ENCODE results near the gene APBA2.

APBA2 gene

DNA sequence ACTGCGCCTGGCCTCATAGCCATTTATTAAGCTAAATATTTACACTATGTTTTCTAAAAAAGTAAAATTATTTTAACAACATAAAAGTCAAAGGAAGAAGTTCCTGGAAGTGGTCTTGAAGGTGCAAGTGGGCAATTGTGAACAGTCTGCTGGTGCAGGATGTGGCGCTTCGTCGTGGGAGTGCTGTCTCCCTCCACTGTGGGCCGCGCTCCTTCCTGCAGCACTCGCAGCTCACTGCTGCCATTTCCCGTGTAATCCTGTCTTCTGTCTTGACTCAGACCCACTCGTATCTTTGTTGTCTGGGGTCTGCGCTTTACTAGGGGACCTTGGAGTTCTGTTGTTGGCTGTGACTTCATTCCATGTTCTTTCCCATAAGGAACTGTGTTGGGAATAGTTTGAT is 56.3 kb downstream of the APBA2 start:
- ATAC-seq = no peak

DNA sequence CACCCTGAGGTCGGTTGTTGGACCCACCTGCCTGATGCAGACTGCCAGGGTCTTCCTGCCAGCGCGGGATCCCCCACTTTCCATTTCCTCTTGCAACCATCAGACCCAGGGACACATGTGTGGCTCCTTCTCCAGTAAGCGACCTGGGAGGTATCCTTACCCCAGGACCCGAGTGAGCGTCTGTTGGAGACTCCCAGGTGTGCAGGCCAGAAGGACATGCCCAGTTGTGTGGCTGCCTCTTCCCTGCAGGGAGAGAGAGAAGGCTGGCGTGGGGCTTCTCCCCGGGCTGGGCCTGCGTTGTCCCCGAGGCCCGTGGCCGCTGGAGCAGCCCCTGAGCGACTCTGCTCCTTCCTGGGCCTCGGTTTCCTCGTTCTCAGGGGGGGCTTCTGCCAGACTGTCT is 56.8 kb downstream of the APBA2 start:
- no peak for ATAC-seq

DNA sequence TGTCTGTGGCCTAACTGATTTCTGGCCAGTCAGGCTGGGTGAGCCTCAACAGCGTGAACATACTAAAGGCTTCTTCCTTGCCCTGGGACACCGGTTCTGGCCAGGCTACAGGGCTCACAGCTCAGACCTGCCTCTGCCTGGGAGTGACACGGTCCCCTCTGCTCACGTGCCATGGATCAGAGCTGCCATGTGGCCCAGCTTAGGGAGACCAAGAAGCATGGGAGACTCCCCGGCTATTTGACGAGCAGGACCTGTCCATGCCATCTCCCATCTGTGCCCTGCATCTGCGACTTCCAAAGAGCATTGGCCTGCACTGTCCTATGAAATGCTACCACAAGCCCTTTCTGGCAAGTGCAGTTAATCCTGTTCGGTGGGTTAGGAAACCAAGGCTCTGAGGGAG is 57.4 kb downstream of the APBA2 start:
- no peak for ATAC-seq

DNA sequence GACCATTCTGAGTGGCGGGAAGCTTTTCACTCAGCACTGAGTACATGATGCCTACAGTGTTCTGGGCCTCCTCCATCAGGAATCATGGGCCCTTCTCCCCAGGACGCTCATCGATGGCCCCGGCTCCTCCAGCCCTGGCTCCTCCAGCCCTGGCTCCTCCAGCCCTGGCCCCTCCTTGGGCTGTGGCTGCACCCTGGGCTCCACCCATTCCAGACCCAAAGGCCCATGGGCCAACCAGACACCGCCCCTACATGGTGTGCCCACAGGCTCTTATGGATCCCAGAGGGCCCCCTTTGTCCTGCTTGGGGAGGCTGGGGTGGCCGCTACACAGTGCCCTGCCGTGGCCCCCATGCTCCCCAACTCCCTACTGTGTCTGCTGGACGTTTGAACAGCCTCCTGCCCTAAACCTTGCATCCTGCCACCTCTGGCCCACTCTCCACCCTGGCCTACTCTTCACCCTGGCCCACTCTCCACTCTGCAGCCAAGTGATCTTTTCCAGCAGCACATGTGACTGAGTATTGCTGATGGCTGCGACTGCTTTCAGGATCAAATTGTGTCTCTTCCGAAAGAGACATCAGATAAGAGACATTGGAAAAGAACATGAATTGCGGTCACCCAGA is 57.9 kb downstream of the APBA2 start:
- no peak for ATAC-seq

DNA sequence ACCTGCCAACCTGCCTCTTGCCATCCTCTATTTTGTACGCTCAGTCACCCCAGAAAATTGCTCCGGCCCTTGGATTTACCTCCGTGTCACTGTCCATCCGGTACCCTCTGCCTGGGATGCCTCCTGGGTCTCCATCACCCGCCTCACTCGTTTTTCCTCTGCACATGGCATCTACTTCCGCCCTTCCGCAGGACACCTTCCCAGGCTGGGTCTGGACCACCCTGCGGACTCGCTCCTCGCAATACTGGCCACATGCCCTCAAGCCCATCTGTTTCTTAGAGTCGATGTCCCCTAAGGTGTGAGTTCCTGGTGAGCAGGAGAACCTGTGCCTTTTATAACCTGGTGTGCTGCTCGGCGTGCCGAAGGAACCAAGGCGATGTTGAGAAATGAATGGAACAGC is 58.5 kb downstream of the APBA2 start:
- ATAC-seq = no peak

DNA sequence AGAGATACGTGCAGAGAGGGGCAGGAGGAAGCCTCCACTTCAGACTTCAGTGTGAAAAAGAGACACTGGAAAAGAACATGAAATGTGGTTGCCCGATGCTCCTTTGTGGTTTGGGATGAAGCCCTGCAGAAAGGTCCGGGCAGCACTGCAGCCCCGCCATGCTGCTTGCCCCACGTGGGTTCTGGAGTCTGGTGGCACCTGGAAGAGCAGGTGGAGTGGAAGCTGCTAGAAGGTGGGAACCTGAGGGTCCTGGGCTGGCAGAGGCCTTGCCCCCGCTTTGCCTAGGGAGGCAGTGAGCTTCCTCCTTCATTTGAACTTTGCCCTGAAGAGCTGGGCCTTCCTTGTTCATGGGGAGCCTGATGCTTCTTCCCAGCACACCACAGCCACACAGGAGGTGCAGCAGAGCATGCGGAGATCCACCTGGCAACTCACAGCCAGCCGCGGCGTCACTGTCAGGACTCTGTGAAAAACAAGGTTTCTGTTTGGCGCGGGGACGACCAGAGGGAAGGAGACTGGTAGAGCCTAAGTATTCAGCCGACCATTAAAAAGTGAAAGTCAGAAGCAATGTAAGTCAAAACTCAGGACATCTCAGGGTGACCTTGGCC is 59.0 kb downstream of the APBA2 start:
- ATAC-seq = no peak

DNA sequence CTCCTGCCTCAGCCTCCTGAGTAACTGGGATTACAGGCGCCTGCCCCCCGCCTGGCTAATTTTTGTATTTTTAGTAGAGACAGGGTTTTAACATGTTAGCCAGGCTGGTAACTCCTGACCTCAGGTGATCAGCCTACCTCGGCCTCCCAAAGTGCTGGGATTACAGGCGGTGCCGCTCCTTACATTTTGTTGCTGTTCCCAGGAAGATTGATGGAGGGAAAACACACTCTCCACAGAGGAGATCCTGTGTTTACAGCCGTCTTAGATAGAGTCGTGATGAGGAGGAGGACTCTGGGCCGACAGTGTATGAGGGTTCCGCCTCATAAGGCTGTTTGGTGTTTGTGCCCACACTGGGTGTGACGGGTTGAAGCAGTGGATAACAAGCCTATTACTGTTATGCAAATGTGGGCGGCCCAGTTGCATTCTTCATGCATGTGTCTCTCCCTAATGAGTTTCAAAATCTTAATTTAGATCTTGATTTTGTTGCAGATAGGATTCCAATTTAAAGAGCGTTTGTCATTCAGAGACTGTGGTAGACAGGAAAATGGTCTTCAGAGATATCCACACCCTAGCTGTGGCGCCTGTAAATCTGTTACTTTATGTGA is 60.0 kb downstream of the APBA2 start:
- no peak for ATAC-seq

DNA sequence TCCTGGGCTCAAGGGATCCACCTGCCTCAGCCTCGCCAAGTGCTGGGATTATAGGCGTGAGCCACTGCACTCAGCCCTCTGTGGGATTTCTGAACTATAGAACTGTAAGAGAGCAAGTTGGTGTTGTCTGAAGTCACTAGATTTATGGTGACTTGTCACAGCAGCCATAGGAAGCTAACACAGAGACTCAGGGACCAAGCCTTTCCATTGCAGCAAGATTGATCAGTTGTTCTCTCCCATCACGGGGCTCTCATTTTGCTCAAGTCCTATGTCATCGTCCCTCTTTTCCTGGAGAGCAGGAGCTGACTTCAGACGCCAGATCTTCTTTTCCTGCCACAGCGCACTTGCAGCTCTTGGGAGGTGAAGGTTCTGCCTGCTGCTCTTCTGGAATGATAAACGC is 61.0 kb downstream of the APBA2 start:
- ATAC-seq = no peak

DNA sequence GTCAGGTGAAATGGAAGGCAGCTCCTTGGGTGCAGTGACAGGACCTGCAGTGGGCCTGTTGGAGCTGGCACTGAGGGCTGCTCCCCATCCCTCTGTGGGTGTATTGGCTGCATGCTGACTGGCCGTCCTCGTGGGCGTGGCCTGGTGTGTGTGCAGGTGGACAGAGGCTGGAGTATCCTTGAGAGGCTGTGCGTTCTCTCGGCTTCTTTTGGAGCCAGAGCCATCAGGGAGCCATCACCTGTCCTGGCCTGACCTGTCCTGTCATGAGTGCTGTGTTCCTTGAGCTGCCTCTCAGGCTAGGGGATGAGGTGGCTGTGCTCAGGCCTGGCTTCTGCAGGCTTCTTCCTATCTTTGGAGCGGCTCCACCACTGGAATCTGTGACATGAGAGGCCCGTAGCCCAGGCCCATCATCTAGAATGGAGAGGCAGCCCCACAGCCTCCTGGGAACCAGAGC is 61.5 kb downstream of the APBA2 start:
- no peak for ATAC-seq

DNA sequence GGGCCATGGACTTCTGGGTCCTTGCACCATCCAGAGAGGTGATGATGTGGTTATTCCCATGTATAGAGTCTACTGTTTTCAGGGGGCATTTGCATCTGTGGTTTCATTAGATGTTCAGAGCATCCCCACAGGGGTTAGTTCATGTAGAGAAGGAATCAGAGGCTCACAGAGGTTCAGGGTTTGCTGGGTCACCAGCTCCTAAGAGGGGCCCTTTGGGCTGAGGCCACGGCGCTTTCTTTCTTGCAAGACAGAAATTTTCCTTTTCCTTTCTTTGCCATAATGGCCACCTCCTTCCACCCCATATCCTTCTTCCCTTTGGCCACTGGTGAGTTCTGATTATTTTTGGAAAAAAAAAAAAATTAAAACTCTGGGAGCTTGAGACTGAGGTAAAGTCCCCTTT is 62.3 kb downstream of the APBA2 start:
- no peak for ATAC-seq

DNA sequence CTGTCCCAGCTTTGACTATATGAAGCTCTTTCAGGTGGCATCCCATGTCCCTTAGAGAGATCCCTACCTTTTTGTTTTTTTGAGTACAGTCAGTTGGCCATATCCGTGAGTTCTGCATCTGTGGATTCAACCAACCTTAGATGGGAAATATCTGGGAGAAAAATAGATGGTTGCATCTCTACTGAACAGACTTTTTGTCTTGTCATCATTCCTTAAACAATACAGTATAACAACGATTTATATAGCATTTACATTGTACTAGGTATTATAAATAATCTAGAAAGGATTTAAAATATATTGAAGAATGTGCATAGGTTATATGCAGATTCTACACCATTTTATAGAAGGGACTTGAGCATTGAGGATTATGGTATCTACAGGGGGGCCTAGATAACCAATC is 65.1 kb downstream of the APBA2 start:
- ATAC-seq = no peak

DNA sequence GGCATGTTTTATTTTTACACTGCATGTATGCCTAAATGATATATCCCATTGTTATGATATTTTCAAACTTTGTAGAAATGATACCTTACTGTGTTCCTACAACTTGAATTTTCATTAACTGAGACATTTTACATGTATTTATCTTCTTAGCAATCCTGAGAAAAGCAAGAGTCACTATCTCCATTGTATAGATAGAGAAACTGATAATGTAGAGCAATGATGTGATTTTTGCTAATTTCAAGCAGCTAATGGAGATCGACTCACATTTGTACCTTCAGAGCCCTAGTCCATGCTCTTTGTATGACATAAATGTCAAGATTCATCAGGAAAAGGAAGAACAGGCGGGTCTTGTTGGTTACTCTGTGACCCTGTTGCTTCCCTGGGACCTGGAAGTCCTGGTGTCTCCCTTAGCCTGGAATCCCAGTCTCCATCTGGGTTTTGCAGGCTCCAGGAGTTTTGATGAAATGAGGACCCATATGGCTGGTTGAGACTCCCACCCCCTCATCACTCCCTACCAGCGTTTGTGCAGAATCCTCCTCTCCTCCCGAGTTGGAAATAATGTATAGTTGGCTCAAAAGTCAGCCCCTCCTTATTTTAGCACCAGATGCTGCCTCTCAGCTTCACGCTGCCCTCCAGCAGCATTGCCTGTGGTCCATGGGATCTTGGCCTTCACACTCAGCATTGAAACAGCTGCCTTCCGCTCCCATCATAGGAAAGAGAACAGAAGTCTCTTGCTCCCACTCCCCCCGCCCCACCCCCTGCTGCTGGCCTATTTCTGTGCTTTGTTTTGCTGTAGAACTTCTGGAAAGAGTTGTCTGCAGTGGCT is 67.1 kb downstream of the APBA2 start:
- no peak for ATAC-seq

DNA sequence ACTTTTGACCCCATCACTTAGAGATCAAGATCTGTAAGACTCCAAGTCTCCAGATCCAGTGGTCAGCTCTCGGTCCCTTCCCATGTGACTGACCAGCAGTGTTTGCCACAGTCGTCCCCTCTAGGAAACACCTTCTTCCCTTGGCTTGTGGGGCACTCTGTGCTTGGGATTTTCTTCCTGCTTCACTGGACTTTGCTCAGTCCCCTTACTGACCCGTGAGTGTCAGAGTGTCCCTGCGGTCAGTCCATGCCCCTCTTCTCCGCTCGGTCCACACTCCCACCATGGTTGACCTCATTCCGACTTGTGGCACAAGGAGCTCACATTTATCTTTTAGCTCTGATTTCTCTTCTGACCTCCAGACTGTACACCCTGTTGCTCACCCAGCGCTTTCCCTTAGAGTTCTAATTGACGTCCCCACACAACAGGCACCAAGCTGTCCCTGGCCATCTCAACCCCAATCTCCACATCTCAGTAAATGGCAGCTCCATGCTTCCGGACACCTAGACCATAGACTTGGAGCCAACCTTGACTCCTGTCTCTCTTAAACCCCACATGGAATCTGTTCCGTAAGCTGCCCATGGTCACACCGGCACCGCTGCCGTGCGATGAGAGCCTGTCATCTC is 67.9 kb downstream of the APBA2 start:
- ATAC-seq = no peak

DNA sequence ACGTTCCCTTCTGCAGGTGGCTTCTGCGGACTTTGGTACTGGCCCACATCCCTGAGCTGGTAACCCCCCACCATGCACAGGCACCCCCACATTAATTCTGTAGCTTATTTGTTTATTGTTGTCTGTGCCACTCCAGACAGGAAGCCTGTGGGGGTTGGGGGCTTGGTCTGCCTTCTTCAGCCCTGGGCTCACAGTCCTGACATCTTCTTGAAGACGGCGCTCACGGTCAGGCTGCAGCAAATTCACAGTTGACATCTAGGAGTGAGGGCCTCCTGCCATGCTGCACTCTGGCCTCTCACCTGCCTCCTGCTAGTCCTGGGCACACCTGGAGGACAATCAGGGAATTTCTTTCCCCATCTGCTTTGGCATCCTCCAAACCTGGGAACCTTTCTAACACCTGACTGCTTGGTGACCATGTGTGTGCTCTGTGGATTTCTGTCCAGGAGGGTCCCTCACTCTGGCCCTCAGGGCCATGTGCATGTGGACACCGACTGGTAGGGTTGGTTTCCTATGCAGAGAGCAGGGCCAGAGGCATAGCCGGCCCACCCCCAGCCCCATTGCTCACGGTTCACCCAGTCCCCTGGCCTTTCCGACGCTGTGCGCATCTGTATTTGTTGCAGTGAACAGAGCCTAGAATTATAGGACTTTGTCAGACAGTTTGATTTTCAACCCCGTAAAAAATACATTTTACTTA is 68.8 kb downstream of the APBA2 start:
- no peak for ATAC-seq

DNA sequence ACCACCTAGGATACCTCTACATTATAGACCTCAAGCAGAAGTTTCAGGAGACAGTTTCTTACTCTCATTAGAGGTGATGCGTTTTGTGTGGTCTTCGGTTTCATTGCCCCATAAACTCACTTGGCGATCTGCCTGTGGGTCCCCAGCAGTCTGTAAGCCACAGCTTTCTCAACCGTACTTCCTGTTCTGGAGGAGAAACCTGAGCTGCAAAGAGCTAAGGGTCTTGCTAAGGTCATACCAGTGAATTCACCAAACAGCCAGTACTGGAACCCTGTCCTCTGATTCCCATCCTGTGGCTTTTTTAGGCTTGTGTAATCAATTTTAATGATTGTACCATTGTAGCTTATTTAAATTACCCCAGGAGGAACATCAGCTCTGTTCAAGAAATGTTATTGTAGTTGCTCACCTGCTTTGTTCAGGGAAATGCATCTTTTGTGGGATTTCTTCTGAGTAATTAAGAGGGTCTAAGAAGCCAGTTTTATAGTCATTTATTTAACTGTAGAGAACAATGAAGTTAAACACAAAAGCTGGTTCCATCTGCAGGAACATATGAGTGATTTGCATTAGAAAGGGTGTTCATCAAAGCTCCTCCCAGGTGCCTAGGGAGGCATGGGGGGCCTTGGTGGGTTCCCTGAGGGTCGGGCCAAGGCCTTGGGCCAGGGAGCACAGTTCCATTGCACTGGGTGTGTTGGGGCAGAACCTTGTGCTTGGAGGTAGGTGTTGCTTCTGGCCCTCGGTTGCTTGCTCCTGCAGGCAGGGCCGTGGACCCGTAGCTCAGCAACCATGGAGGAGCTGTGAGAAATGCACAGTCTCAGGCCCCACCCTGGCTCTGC is 69.6 kb downstream of the APBA2 start:
- peak; percentile 27 to 37 for ATAC-seq

DNA sequence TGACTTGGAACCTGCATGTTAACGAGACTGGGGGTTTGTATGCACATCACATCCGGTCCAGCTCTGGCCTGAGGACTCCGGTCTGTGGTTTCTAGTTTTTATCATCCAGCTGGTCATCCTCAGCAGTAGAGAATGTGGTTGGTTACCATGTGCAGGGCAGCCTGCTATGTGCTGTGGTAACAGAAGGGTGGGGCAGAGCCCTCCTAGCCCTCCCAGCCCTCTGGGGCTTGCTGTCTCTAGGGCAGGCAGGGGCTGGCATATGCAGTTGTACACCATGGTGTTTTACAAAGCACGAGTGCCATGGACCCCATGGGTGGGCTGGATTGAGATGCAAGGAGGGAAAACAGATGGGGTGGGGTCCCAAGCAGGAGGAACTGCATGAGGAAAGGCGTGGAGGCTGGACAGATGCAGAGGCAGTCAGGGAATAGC is 70.2 kb downstream of the APBA2 start:
- peak in 1 of 2 donors; percentile 24 for ATAC-seq

DNA sequence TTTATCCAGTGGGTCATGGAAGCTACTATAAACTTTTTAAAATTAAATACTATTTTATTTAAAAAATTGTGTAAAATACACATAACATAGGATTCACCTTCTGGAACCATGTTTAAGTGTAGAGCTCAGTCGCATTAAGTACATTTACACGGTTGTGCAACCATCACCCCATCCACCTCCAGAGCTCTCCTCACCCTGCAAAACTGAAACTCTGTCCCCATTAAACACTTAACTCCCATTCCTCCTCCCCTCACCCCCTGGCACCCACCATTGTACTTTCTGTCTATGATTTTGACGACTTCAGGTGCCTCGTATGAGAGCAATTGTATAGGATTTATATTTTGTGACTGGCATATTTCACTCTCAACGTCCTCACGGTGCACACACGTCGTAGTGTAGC is 70.7 kb downstream of the APBA2 start:
- no peak for ATAC-seq

DNA sequence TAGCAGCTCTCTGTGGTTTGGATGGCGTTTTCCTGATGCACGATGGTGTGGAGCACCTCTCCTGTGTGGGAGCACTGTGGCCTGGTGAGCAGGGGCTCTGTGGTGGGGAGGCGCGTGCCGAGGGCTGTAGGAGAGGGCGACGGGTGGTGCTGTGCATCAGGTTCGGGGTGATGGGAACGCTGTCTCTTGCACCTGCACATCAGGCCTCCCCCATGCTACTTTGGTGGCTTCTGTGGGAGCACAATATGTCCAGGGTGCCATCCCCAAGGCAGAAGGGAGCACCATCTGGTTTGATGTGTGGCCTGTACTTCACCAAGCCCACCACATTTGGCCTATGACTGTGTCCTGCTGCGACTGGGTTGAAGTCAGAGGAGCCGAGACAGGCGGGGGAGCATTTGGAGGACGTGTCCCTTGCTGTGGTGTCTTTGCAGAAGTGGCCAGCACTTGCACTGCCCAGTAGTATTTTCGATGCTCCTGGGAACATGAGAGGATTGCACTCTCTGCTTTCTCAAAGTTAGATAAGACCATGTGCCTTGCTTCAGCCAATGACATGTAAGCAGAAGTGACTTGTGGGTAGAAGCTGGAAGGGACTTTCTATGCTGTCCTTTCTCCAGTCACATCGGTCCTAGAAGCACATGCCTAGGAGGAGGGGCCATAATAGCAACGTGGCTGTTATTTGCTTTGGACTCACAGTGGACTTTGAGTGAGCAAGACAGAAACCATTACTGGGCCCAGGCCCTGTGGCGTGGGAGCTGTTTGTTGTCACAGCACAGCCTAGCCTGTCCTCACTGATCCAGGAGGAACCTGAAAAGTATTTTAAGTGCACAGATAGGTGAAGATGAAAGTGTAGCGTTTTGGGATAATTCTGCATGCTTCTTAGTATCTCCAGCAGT is 72.1 kb downstream of the APBA2 start:
- ATAC-seq = no peak

DNA sequence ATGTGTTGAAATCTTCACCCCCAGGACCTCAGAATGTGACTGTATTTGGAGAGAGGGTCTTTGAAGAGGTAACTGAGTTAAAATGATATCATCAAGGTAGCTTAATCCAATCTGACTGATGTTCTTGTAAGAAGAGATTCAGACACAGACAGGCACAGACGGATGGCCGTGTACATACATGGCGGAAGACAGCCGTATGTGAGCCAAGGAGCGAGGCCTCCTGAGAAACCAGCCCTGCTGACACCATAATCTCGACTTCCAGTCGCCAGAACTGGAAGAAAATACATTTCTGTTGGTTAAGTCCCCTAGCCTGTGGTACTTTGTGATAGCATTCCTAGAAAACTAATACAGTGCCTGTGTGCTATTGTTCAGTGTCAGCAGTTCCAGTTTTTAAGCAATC is 73.6 kb downstream of the APBA2 start:
- ATAC-seq = no peak

DNA sequence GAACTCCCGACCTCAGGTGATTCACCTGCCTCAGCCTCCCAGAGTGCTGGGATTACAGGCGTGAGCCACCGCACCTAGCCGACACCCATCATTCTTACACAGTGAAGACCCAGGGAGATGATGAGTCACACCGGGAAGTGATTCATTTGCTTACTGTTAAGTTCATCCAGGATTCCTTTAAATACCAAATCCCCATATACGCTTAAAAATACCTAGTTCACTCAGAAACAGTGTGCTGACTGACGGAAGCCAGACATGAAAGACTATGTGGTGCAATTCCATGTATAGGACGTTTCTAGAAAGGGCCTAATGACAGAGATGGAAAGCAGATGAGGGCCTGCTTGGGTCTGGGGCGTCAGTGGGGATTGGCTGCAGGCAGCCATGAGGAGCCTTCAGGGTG is 75.2 kb downstream of the APBA2 start:
- ATAC-seq = no peak

DNA sequence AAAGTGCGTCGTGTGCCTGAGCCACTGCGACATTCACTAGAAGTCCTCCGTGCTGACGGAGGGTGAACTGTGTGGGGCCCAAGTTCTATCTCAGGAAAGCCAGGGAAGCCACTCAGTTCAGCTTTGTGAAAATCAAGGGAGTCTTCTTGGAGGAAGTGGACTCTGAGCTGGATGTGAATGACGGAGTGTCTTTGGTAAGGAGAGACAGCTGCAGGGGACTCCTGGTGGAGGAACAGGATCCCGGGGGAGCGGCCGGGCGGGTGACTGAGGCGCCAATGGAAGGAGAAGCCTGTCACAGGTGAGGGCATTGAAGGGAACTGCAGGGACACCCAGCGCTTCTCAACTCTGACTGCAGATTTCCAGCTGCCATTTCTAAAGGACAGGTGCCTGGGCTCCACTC is 75.6 kb downstream of the APBA2 start:
- no peak for ATAC-seq
